Islet of Langerhans (tissue), 1 donor: ENCODE measurements around the gene EEF2.
"Not testable (repeated sequence)": the region's sequence is repeated elsewhere in the genome, so short reads cannot be mapped to it uniquely, and the experiment has no call there.

Source experiments
- FAIRE-seq: peaks from one replicate; lab custom pipeline; 2011; peaks lifted over from hg19 to GRCh38; lab: Jason Lieb, UNC

The EEF2 gene

DNA sequence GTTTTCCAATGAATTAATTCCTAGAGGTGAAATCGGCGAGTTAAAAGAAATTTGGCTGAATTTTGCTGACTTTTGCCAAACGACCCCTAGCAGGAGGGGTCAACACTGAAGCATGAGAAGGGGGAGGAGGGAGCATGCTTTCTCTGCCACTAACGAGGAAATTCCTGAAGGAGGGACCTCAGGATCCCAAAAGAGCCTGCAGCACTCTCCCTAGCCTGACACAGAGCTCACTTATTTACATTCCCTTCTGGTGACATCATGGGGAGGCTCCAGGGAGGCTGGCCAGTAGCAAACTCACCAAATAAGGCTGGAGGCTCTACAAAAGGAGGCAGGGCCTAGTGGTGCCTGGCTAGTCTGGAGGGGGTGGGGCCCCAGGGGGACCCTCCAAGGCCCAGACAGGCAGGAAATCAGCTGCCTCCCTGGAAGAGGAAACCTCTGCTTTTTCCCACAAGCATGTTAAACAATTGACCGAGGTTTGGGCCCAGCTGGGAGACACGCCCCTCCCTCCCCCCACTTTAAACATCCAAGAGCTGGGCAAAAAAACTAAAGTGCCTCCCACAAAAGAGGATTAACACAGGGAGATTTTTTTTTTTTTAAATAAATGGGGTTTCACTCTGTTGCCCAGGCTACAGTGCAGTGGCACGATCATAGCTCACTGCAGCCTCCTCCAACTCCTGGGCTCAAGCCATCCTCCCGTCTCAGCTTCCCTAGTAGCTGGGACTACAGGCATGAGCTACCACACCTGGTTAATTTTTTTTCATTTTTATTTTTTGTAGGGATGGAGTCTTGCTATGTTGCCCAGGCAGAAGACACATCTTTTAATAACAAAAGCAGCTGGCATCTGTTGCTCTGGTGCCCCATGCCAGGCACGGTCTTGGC is 16.5 kb downstream of the EEF2 start:
- FAIRE-seq, result no peak

DNA sequence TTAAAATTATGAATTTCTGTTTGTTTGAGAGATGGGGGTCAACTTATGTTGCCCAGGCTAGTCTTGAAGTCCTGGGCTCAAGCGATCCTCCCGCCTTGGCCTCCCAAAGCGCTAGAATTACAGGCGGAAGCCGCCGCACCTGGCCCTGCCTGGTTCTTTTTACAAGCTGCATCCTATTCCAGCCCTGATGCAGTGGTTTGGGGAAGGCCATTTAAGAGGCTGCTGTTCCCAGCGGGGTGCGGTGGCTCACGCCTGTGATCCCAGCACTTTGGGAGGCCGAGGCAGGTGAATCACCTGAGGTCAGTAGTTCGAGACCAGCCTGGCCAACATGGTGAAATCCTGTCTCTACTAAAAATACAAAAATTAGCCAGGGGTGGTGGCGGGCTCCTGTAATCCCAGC is 17.3 kb downstream of the EEF2 start:
- FAIRE-seq, result not testable (repeated sequence)

DNA sequence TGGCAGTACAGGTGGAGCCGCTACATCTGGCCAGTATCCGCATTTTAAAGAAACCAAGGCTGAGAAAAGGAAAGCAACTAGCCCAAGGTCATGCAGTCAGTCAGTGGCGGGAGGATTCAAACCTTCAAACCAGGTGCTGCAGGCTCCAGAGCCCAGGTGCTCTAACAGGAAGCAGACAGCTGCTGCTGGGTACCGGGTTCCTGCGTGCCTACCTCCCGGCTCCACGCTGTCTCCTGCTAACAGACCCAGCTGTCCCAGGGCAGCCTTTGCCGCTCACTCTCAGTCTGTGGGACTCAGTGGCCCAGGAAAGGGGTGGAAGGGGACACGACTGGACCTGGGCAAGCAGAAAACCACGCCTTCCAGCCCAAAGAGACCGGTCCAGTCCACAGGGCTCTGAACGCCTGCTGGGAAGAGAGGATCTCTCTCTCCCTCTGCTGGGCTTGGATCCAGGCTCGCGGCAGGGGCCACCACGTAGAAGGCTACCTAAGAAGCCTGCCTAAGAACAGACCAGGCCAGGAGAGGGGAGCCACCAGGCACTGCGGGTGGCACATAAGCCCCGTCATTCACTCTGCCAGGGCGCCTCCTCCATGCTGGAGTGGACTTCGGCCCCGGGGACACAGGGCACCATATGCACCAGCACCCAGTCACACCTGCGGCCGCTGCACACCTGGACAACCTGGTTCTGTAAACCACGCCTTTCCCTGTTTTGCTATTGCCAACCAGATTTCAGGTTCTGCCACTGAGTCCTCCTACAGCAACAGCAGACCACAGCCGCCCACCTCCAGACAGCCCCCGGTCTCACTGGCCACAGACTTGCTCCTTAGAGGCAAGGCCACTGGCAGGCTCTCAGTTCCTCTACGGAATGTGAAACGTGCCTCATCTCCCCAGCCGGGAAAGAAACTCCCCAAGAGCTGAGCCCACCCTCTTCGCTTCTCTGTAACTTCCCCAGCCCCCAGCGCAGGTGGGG is 18.9 kb downstream of the EEF2 start:
- FAIRE-seq, result no peak

DNA sequence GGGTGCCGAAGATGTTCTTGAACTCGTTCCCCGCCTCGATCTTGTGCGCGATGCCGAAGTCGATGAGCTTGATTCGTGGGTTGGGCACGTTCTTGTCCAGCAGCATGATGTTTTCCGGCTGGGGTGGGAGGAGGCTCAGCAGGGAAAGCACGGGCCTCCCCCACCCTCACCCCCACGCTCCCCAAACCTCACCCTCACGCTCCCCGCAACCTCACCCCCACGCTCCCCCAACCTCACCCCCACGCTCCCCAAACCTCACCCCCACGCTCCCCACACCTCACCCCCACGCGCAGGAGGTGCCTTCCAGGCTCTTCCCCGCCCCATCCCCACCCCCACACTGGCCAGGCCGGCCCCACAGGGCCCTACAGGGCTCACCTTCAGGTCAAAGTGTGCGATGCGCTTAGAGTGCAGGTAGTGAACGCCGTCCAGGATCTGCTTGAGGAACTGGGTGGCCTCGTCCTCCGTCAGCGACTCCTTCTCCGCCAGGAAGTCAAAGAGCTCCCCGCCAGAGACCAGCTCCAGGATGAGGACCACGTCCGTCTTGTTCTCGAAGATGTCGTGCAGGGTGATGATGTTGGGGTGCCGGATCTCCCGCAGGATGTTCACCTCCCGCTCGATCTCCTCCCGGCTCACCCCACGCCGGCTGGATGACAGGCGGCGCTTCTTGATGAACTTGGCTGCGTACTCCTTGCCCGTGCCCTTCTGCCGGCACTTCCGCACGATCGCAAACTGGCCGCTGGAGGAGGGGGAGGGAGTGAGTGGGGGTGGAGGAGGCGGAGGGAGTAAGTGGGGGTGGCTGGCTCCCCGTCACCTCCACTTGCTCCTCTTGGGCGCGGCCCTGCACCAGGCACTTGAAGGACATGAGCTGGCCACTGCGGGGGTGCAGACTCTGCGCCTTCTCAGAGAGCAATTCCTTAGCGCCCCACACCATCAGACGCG is 20.7 kb downstream of the EEF2 start:
- no peak for FAIRE-seq

DNA sequence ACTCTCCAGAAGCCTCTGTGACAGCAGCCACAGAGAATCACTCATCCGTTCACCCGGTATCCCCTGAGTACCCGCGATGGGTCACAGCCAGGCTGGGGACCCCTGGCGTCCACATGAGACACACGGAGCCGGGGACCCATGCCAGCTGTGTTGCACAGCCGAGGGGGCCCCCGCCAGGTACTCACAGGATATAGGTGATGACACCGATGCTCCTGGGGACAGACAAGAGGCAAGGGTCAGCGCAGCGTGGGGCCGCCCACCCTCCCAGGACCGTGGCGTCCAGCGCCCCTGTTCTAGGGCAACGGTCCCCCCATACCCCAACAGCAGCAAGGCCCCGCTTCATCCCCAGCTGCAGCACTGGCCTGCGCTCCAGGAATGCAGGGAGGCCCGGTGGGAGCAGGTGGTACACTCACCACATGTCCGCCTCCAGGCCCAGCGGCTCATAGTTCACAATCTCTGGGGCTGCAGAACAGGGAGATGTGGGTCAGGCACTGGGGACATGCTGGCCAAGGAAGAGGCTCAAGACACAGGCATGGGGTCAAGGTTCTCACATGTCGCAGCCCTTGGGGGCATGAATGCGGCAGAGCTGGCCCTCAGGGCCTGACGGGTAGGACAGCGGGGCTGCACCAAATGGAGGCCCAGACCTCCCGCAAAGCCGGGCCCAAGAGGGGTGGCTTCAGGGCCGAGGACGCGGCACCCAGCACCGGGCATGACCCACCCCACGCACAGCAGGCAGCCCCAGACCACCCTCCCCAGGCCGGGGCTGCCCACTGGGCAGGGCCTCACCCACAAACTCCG is 21.6 kb downstream of the EEF2 start:
- FAIRE-seq, result no peak

DNA sequence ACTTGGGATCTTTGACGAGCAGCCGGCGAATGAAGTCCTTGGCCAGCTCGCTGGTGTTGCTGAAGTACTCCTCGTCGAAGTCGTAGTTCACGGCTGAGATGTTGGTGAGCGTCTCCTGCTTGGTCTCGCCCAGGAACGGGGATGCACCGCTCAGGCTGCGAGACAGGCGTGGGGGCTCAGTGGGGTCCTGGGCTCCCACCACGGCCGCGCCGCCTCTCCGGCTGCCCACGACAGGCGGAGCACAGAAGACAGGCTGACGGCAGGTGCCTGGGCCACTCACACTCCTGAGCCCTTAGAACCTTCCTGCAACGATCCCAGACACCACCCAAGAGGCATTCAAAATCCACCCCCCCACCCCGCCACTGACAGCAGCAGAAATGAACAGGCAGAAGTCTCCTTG is 24.3 kb downstream of the EEF2 start:
- FAIRE-seq, result no peak

DNA sequence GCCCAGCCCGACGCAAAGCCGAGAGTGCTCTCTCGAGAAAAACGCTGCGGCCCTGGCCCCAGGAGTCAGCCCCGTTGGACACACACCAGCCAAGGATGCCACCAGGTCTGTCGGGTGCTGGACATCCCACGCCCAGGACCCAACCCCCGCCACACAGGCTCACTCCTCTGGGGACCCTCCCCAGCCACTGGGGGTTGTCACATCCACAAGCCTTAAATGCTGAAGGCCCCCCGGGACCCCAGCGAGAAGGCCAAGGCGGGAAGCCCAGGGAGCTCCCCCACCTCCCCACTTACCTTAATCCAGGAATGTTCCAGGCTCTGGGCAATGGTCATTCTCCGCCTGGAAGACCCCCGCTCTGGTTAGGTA is 25.5 kb downstream of the EEF2 start:
- FAIRE-seq, result no peak

DNA sequence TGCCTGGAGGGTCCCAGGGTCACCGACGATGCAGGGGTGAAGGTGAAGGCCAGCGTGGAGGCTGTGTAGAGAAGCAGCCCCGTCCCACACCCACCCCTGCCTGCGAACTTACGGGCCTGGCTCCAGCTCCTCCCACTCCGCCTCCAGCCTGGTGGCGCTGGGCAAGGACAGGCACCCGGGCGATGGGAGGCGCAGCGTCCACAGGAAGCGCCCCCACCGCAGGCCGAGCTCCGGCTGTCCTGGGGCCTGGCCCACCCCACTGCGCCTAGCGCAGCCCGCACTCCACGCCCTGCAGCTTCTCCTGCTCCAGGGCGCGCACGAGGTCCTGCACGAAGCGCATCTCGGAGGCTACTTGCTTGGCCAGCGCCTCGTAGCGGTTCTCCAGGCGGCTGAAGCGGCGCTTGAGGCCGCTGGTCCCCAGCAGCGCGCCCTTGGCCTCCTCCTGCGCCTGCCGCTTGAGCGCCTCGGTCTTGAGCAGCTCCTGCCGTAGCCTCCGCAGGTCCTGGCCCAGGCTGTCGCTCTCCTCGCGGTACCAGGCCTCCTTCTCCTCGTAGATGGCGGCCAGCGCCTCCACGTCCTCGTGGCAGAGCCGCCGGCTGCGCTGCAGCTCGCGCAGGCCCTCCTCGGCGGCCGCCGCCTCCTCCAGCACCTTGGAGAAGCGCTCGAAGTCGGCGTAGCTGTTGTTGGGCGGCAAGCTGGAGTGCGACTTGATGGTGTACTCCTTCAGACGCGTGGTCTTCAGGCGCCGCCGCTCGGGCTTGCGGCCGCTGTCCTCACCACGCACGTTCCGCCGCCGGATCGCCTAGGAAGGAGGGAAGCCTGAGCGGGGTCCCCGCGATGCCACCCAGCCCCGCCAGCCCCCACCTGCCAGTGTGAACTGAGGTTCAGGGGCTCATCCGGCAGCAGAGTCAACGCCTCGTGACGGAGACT is 26.2 kb downstream of the EEF2 start:
- FAIRE-seq, result no peak

DNA sequence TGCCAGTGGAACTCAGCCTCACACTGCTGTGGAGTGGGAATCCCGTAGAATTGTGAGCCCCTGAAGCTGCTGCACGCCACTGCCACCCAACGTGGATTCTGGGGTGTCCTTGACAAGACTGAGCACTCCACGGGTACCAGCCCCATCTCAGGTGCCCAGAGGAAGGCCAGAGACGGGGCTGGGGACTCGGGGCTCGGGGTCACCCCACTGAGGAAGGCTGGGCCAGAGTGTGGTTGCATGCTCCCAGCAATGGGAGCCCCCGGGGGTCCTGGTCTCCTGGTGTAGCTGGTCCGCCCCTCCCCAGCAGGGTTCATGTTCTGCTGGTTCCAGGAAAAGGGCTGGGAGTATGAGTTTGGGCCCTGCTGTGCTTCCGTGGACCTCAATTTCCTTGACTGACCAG is 29.6 kb downstream of the EEF2 start:
- FAIRE-seq, result no peak

DNA sequence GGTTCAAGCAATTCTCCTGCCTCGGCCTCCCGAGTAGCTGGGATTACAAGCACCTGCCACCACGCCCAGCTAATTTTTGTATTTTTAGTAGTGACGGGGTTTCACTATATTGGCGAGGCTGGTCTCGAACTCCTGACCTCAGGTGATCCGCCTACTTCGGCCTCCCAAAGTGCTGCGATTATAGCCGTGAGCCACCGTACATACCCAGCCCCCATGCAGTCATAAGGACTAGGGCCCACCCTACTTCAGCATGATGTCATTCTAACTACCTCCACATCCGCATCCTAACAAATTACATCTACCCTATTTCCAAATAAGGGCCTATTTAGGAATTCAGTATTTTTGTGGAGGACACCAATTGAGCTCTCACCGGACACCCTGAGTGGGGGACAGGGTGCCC is 30.0 kb downstream of the EEF2 start:
- FAIRE-seq, result not testable (repeated sequence)

DNA sequence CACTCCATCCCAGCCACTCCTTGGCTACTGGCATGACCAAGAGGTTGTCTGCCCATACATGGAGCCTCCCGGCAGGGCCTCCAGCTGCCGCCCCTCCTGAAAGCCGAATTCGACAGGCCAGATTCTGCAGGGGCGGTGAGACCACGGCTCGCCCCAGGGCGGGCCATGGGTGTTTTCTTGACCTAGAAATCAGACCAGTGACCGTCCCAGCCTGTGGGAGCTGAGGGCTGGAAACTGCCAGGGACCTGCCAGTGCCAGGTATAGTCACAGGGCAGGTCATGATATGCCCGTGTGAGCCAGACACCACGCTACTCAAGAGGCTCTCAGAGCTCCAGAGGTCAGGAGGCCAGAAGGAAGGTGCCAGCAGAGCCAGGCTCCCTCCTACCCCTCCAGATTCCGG is 31.2 kb downstream of the EEF2 start:
- FAIRE-seq, result no peak

DNA sequence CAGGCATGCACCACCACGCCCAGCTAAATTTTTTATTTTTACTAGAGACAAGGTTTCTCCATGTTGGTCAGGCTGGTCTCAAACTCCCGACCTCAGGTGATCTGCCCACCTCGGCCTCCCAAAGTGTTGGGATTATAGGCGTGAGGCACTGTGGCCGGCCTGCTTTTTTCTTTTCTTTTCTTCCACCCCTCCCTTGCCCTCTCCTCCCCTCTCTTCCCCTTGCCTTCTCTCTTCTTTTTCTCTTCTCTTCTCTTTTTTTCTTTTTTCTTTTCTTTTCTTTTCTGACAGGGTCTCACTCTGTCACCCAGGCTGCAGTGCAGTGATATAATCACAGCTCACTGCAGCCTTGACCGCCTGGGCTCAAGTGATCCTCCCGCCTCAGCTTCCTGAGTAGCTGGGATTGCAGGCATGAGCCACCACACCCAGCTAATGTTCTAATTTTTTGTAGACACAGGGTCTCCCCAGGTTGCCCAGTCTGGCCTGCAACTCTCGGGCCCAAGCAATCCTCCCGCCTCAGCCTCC is 32.4 kb downstream of the EEF2 start:
- FAIRE-seq, result not testable (repeated sequence)

DNA sequence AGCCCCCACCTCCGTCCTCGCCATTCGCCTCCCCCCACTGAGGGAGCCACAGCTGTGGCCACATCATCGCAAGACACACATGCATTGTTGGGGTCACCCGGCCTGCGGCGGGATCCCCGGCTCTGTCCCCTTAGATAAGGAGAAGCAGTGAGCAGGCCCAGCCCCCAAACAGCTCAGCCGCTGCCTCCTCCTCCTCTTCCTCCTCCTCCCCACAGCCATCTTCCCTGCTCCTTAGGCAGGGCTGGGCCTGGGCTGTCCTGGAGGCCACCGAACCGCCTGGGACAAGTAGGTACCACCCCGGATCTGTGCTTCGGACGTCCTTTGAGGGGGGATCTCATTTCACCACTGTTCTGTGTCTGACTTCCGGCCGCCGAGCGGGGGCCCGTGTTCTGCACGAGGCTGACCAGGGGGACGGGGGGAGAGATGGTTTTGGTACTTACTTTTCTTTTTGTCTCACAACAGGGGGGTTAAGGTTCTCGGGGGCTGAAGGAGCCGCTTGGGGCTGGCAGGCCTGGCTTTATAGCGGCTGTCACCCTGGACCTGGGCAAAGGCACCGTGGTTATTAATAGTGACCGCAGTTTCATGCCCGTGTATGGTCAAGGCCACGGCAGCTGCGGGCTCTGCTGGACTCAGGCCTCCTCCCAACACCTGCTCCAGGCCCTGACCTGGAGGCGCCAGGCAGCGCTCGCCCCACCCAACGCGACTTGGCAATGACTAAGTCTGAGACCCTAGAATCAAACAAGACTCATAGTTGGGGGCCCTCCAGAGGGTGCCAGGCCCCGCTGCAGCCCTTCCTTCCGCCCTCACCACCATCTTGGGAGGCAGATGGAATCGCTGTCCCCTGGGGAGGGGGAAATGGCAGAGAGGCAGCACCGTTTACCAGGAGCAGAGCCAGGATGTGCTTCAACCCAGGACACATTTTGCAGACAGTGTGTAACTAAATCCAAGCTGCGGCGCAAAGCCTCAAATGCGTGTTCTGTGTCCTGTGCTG is 34.1 kb downstream of the EEF2 start:
- no peak for FAIRE-seq

DNA sequence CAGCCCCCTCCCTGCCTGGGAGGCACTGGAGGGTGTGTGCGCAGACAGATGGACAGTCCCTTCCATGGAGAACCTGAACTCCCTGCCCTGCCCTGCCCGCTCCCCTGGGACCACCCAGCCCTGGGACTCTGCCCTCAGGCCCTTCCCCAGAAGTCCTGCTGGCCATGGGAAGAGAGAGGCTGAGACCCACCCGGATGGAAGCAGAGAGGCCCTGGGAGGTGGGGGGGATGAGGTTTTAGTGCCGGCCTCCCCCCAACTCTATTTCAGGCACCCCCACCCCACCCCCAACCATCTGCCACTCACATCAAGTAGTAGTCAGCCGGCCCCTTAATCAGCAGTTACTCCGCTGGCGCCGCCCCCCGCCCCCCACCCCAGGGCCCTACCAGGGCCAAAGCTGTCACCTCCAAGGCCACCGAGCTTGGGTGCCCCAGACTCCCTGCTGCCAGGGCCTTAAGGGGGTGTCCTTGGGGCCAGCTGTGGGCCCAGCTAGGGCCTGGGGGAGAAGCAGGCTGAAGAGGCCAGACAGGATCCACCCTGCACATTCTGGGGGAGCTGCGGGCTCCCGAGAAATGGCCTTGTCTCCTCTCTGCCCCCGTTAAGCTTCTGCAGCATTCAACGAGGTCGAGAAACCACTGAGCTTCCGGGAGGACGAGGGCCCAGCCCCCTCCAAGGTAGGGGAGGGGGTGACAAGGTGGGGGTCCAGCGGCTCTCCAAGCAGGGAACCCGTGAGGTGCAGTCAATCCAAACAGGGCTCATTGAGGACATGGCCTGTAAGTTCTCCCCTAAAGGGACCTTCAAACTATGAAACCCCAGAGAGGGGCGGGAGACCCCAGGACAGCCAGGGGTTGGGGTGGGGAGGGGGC is 35.0 kb downstream of the EEF2 start:
- FAIRE-seq, result no peak

DNA sequence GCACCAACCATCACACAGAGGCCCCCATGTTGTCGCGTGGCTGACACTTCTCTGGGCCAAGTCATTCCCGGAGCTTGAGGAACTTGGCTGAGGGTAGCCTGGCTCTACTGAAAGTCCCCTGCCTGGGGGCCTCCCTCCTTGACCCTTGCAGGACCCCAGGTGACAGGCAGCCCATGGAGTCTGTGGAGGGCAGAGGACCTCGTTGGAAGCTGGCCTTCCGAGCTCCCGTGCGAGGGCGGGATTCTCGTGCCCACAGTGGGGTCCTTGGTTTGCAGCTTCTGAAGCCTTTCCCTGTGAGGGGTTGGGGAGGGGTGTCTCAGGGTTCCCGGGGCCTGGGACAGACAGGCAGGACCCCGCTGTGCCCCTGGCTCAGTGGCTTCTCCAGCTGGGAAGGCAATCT is 36.0 kb downstream of the EEF2 start:
- no peak for FAIRE-seq

DNA sequence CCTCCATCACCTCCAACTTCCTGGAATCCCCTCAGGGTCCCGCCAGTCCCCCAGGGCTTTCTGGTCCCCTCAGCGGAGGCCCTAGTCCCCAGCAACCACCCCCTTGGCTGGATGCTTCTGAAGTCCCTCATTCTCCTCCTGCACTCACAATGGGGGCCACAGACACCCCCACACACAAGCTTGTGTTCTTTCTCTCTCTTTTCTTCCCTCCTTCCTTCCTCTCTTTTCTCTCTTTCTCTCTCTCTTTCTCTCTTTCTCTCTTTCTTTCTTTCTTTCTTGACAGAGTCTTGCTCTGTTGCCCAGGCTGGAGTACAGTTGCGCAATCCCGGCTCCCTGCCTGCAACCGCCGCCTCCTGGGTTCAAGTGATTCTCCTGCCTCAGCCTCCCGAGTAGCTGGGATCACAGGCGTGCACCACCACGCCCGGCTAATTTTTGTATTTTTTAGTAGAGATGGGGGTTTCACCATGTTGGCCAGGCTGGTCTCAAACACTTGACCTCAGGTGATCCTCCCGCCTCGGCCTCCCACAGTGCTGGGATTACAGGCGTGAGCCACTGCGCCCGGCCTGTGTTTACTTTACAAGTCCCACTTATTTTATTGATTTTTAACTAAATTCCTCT is 37.8 kb downstream of the EEF2 start:
- FAIRE-seq, result not testable (repeated sequence)

DNA sequence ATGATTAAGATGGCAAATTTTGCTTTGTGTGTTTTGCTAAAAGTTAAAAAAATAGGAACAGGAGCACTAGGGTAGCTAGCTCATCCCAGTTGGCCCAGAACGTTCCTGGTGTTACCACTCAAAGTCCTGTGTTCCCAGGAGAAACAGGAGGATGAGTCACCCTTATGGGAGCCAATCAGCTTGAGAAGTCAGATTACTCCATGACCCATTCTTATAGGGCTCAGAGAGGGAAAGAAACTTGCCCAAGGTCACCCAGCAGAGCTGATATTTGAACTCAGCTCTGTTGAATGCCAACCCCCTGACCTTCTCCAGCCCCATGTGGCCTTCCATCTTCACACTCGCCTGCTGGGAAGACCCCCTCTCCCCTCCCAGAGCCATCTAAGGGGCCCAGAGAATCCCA is 39.4 kb downstream of the EEF2 start:
- no peak for FAIRE-seq
